Fibroblast of upper back skin (primary cell): Measurements from ENCODE around the gene TGFBR1.
A peak's percentile ranks its signal among the peaks of the same experiment; 100 is the strongest.

Experiments
- DNase-seq: peaks from one replicate; pipeline ENCODE4 v3.0.0-alpha.2; 2013

The TGFBR1 gene

DNA sequence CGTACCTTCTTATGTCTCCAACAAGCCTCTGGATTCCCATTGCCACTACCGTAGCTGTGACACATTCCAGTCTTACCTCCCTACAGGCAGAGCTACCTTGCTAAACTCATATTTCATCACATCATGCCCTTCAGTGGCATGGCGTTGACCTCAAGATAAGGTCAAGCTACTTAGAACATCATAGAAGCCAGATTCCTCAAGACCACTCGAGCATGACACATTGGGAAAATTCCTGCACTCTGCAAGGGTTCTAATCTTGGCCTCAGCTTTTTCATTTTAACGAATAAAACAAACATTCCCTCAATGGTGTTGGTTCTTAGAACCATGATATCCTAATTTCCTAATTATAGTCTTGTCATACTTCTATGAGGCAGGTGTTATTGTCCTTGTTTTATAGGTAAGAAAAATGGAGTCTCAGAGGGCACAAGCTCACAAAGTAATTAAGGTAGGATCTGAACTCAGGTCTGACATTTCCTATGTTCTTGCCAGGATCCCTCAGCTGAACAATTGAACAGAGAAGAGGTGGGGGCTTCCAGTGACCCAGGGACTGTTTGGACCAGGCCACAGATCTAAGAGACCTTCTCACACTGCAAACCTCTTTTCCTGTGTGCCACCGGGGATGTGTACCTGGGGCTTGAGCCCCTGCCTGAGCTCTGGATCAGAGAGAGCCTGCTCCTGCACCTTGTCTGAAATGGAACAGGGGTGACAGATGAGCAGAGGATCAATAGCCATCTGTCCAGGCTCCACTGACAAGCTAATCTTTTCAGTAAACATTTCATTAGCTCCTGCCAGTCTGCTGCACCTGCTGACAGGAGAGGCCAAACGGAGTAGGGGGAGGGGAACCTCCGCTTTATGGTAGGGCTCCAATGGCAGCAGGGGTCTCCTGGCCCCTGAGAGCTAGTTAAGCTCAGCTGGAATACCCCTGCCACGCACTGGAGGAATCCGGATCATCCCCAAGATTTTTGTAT lies 67.5 kb downstream of the TGFBR1 start:
- no peak for DNase-seq

DNA sequence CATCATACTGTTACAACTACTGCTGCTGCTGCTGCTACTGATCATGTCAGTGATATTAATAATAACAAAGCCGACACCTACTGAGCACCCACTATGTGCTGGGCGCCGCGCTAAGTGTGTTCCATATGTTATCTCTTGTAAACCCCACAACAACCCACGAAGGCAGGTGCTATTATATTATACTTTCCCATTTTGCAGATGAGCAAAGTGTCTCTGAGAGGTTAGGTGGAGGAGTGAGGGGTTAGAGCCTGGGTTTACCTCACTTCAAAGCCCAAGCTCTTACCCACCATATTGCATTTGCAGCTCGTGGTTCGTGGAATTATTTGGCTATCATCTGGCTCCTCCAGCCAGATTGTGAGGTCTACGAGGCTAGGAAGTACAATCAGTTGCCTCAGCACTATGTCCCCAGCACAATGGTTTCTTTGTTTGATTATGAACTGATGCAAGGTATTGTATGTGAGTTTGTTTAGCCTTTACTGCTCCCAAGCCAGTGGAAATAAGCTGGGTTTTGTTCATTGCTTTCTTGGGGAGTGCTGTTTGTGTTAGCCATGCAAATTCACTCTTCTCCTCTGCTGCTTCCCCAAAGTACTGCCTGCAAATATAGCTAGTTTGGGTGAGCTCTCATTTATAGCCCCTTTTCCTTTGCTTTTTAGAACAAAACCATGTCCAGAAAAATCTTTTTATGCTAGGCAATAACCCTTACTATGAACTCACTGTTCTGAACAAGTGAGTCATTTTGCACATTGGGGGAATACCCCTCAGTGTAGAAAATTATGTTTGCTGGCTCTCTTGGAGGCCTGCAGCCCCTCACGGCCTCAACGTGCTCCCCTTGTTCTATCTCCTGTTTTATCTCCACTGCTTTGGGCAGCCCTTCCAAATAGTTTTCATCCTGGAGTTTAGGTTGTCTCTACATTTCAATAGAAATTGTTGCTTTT lies 68.9 kb downstream of the TGFBR1 start:
- no peak for DNase-seq

DNA sequence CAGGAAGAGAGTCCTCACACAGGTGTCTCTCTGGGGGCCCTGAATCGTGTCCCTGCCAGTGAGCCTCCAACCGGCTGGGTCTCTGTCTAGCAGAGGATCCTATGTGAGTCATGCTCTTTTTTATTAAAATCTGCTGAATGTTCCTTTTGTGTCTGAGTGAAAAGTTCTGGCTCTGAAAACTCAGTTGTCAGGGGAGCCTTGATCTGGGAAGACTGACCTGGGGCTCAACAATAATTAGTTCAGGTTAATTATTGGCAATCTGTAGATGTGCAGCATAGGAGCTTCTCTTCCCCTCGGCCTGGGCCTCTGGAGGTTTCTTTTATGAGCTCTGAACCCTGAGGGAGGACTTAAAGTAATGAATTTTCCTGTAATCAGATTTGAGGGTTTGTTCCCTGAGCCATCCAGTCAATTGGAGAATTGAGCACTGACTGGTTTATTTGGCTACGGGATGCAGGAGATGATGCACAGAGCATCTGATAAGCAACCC lies 71.7 kb downstream of the TGFBR1 start:
- DNase-seq, result no peak

DNA sequence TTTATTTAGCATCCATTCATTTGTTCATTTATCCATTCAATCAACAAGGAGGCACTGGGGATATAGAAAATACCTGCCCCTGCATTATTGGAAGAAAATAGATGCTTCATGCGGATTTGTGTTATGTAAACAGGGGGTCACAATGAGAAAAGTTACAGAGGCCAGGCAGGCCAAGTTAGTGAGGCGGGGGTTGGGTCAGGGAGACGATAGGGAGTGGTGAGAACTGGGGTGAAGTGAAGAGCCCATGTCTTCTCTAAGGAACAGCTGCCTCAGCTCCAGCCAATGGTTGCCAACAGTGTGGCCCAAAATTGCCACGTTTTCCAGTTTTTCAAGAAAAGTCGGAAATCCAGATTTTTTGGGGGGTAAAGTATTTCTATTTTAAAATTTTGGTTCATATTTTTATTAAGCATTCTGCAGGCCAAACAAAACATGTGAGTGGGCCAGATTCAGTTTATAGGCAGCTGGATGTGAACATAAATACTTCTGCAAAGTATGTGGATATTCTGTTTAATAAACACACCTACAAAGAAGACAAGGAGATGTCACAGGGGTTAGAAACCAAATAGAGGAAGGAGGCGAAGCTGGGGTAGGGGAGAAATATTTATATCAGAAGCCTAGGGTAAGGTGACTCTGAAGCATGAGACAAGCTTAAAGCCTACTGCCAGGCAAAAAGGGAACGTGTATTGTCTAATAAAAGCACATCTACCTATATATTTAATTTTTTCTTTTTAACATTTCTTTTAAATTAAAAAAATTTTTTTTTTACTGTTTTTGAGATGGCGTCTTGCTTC lies 72.9 kb downstream of the TGFBR1 start:
- no peak for DNase-seq

DNA sequence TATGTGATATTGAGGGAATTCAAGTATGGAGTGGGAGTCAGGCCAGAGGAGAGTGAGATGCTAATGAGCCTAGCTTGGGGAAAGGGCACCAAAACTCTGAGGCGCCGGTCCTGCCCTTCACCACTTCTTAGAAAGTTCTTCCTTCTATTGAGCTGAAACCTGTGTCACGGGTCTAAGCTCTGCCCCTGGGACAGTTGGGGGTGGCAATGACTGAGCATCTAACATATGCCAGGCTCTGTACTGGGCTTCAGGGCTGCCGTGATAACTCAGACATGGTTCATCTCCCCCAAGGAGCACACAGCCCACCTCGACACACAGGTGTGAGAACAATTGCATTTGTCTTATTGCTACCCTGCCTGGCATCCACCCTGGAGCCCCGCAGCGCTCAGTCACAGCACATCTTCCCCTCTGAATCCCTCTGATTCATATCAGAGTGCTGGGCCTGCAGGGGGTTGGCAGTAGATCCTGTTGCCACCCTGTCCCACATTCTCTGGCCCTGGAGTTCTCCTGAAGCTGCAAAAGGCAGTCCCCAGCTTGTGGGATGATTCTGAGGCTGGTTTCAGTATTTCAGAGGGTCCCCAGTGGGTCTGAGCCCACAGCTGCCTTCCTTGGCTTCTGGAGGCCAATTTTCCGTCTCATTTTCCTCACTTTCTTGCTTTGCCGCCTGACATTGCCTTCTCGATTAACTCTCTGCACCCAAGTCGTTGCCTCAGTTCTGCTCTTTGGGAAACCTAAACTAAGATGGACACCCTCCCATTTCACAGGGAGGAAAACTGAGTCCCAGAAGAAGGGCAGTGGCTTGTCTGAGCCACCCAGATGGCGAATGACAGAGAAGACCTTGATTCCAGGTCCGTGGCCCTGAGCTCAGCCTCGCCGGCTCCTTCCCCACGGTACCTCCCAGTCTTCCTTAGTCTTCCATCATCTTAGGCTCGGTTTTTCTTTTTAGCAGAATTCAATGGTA lies 74.3 kb downstream of the TGFBR1 start:
- no peak for DNase-seq

DNA sequence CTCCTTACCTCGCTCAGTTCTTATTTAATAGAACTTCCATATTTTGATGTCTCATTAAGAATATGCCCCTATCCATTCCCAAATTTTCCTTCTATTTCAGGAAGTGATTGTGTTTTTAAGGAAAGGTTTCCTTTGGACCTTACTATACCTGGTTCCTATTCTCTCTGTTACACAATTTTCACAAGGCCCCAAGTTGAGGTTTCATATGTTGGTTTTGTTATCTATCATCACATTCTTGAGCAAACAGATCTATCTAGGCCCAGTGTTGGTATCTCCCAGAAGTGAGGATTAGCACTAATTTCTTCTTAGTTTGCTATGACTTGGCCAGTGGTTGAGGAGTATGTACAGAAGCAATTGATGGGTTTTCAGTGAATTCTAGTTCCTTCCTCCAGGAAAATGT lies 75.3 kb downstream of the TGFBR1 start:
- no peak for DNase-seq

DNA sequence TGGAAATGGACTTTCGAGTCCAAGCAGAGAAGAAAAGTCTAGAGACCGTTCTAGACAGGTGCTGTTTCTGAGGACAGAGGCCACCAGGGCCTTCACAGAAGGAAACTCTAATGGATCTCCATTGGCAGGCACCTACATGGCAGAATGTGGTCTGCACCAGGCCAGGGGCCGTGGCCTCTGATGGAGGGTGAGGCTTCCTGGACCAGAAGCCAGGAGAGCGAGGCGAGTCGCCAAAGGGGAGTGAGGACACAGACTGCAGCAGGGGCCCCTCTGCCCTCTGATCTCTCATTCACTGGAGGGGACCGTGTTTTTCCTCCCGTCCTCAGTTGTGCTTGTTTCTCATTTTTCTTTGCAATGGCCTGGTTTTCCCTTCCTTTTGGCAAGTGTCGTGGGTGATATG lies 75.7 kb downstream of the TGFBR1 start:
- DNase-seq, result no peak

DNA sequence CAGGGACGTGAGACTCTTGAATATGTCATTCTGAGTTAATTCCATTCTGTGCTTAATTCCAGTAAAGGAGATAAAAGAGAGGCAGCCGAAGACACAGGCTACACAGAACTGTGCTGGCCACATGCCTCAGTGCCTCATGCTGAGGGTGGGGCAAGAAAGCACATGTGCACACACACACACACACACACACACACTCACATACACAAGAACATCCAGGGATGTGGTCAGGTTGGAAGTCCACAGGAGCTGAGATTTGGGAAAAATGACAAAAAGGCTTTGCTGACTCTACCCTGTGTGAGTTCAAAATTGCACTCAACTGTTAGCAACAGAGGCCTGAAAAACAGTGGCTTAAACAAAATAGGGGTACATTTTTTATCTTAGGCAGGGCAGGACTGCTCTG lies 76.3 kb downstream of the TGFBR1 start:
- DNase-seq, result peak; percentile 17

DNA sequence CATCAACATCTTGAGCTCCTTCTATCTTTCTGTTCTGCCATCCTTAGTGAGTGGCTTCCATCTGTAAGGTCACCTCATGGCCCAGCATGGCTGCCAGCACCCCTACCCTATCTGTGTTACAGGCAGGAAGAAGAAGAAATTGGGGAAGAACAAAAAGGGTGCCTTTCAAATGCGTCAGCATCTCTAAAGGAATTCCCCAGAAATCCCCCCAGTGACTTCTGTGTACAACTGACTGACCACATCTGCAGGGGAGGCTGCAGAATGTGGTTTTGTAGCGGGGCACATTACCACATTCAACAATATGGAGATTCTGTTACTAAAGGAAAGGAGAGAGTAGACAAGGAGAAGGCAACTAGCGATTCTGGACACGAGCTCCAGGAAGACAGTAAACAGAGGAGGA lies 76.7 kb downstream of the TGFBR1 start:
- DNase-seq, result peak; percentile 74

DNA sequence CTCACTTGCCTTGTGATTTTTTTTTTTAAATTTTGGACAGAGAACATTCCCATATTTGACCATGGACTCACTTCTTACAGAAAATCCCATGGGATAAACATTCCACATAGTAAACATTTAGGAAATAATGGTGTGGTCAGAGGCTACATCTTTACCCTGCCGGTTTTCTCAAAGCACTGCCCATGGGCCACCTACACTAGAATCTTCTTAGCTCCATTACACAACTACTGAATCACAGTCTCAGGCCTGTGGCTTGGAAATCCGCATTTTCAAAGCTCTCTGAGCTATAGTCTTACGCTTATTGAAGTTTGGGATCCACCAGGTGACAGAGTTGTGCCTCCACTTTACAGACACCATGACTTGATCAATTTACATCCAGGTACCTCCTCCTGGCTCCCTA lies 77.4 kb downstream of the TGFBR1 start:
- peak; percentile 13 for DNase-seq

DNA sequence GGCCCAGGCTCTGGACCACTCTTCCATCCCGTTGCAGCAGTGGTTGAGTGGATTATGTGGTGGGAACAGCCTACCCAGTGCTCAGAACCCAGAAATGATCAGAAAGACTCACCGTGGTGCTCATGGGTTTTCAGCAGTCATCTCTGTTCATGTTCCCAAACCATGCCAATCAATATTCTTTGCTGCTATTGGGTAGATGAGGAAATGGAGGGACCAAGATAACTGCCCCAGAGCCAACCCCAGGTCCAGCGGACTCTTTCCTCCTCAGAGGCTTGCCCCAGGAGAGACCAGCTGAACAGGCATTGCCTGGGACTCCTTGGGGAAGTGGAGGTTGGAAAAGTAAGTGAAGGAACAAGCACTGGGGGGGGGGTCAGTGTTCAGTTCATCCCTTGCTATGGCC lies 78.7 kb downstream of the TGFBR1 start:
- DNase-seq, result no peak

DNA sequence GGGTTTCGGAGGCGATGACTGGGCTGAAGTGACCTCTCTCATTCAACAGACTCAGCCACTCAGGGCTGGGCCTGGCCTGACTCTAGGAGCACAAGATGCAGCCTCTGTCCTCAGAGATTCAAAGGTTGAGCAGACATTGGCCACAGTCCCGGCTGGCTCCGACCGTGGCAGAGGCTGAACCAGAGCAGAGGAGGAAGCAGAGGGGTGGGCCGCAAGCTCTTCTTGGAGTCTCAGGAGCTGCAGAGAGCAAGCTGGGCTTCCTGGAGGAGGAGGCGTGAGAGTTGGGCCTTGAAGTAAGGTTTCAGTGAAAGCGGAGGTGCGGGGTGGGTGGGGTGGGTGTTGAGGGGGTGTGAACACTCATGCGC lies 79.2 kb downstream of the TGFBR1 start:
- DNase-seq, result no peak

DNA sequence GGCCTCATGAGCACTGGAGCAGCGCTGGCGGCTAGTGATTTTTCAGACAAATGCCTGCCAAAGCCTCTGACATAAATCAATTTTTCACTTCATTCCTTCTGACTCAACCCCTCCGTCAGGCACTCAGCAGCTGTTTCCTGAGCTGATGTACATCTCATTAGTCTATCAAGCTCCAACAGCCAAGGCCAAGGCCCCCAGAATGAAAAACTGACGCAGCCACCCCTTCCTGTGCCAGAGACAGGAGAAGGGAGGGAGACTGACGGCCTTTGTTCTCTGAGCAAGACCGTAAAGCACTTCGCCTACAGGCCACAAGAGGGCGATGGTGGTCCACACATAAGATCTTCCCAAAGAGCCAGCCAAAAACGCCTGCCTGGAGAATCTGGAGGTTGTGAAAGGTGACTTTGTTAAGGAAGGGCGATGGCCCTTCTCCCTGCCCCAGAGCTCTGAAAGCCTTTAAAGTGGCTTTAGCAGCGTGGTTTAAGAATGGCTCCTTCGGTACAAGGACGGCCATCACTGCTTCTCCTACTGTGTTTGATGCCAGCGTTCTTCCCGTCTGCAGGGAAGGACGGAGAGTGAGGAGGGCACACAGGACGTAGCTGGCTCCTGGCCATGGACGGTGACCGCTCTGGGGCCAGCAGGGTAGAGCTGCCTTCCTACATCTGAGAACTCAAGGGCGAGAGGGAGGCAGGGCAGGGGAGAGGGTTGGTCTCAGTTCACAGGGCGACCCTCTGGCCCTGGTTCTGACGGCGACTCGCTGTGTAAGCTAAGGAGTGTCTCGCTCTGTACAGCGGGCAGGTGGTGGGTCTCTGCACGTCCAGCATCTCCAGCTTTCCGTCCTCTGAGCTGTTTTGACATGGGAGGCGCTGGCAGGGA lies 79.8 kb downstream of the TGFBR1 start:
- DNase-seq, result peak; percentile 99

DNA sequence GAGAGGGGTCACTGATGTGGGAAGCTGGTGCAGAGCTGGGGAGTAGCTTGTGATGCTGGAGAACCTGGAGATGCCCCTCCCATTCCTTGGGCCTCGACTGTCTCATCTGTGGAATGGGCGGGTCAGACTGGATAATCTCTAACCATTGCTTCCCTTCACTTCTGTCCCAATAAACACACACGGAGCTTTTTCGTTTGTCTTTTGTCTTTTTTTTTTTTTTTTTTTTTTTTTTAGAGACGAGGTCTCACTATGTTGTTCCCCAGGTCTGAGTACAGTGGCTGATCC lies 80.4 kb downstream of the TGFBR1 start:
- no peak for DNase-seq

DNA sequence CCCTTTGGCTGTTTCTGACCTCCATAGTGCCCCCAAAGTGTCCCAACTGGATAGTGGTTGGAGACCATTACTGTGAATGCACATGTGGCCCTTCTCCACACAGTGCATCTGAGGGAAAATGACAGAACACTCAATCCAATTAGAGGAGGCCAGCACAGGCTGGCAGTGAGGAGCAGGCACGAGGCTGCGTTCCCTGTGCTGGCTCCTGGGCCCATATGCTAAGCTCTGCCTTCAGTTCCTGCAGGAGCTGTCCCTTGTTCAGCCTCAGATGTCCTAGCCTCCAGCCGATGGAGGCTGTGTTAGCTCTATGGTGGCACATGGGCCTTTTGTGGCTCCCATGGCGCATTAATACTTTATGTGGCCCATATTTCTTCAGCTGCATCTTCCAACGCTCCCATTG lies 81.0 kb downstream of the TGFBR1 start:
- no peak for DNase-seq

DNA sequence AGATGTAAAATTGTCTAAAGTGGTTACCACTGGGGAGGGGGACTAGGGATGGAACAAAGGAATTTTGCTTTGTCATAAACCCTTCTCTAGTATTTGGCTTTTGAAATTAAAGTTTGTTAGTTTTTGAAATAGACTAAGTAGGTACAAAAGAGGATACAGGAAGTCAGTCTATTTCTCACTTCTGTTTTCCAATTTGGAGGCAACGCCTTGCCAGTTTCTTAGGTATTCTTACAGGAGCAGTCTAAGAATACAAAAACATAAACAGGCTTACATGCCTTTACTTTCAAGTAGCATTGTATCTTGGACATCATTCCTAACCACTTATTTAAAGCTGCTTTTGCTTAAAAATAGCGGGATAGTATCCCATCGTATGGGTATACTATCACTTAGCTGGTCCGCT lies 82.4 kb downstream of the TGFBR1 start:
- DNase-seq, result no peak

DNA sequence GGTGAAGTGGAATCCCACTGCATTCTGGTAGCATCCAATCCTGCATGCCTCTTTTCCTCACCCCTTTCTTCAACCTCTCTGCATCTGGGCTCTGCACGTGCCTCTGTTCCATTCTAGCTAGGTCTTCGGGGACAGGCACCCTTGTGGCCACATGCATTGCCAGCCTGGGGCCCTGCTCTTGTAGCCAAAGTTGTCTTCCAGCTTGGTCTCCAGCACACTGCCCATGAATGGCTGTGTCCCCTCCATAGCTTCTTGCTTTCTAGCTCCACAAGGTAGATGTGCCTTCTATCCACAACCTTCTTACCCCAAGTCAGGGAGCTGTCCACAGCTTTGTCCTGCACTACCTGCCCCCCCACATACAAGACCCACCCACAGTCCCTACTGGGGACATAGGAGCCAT lies 84.3 kb downstream of the TGFBR1 start:
- no peak for DNase-seq

DNA sequence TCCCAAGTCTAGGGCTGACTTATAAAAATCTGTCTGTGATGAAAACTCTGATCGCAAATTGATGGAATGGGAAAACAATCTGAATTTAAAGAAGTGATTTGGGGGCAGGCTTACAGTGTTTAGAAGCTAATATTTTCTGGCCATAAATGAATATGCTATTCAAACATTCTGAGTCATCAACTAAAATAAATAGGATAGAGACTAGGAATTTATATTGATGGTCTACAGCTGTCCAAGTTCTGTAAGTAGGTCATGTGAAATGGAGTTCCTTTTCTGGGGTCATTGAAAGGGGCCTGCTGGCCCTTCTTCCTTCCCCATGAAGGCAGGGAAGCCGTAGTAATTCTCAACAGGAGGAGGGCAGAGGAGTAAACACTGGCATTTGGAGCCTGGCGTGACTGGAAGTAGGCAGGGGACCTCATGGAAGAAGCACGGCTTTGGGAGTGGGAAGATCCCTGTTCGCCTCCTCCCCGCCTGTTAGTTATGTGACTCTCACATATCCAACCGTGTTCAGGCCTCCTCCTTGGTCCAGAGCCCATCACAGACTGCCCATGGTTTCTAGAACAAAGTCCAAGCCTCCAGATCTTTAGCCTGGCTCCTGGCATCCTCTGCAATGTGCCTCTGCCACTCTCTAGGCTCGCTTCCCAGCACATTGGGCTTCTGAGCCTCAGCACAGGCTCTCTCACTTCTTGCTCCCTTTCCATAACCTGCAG lies 85.1 kb downstream of the TGFBR1 start:
- no peak for DNase-seq

DNA sequence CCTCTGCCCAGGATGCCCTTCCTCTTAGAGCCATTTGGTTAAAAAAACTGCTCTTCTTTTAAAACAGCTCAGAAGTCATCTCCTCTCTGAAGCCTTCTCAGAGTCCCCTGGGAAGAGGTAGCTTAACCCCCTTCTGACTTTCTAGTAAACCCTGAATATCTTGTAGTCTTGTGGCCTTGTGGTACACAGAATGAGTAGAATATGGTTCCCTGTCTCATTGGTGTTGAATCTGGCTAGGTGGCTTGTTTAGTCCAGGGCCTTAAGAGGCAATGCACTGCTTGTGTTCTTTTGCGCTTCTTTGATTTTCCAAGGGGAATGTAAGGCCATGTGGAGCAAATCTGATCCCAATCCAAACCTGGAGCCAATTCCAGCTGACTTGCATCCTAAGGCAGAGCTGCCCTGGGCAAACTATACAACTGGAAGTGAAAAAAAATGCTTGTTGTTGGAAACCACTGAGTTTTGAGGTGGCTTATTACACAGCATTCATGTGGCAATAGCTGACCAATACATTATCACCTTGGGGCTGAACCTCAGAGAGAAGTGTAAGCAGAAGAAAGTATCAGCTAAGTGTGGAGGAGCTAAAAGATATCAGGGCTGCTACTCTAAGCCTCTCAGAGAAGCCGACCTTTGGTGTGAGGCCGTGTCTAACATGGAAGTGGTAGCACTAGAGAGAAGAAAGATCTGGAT lies 85.8 kb downstream of the TGFBR1 start:
- DNase-seq, result no peak
